ENCODE measurements around the gene THRAP3.

THRAP3 gene

GRCh38 chr1:36329817-36330216 is 105.6 kb downstream of the THRAP3 start:
- DNase-seq: no peak

GRCh38 chr1:36330940-36331339 is 106.7 kb downstream of the THRAP3 start:
- DNase-seq: no peak

GRCh38 chr1:36337830-36338229 is 113.6 kb downstream of the THRAP3 start:
- no peak for DNase-seq

DNA sequence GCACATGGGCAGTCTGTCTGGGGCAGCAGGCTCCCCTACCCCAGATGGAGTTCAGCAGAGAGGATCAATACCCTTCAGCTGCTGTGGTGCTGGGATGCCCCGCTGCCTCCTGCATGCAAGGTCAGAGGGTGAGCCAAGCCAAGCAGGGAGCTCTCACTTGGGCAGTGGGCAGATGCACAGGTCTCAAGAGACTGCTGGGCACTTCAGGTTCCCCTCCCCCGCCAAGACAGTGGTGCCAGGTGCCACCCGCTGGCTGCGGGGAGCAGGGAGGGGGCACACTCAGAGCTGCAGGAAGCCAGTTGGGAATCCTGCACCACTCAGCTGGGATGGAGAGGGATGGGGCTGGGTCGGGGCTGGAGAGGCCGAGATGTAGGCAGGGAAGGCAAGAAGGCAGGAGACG is 115.0 kb downstream of the THRAP3 start:
- DNase-seq: no peak

DNA sequence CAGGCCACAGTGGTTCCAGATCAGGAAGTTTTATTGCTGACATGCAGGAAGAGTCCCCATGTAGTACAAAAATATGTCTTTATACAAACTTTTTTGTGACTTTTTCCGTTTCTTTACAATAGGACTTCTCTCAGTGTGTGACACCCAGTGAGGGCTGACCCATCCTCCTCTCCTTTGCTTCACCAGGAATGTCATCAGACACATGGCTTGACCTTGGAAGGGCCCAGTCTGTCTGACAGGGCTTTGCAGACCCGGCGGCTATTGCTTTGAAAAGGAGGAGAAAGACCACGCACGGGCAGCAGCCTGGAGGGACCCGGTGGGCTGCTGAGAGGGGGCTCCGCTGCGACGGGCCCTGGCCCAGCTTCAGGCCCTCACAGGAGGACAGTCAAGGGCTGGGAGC is 115.4 kb downstream of the THRAP3 start:
- no peak for DNase-seq

GRCh38 chr1:36341626-36342320 is 117.5 kb downstream of the THRAP3 start:
- DNase-seq: no peak

GRCh38 chr1:36342426-36343185 is 118.4 kb downstream of the THRAP3 start:
- DNase-seq: no peak

DNA sequence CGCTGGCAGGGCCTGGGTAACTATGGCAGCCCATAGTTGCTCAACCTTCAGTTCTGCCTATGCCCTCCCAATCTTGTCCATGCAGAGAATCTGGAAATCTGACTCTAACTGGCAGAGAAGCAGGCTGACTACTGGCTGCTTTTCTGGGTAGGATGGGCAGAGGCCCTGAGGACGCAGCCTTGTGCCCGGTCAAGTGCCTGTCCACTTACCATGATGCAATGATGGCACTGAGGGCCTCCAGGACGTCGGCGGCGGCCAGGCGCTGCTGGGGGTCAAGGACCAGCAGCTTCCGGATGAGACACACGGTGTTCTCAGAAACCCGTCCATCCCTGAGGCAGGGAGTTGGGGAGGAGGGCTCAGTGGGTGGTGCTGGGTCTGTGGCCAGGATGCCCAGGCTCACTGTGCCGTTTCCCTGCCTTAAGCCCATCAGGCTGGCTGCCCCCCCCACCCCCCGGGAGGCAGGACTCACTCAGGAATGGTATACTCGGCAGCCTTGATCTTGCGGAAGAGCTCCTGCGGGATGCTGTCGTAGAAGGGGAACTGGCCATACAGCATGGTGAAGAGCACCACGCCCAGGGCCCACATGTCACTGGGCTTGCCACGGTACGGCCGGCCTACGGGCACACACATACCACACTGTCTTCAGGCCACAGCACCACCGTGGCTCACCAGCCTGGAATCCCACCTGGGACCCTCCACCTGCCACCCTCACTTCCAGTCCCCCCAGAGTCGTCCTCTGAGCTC is 119.6 kb downstream of the THRAP3 start:
- DNase-seq: no peak

- no peak for DNase-seq
These were observed 120.1 kb downstream of the THRAP3 start for GRCh38 chr1:36344395-36344680.

DNA sequence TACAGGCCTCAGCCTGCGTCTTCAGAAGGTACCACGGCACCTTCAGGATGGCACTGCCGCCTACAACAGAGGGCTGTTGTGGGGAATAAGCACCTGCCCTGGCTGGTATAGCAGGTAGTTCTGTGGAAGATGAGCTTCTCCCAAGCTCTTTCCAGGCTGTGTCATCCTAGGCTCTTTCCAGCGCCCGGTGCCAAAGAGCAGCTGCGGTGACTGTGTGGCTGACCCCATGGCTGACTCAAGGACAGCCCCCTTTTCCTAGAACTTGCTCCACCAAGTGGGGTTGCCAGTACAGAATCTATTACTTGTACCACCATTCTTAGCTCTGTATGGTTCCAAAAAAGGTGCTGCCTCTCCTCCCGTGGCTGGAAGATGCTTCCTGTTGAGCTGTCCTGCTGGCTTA is 121.1 kb downstream of the THRAP3 start:
- DNase-seq: no peak

GRCh38 chr1:36346741-36347370 is 122.6 kb downstream of the THRAP3 start:
- no peak for DNase-seq

GRCh38 chr1:36349241-36349671 is 125.0 kb downstream of the THRAP3 start:
- no peak for DNase-seq

GRCh38 chr1:36349839-36350238 is 125.6 kb downstream of the THRAP3 start:
- DNase-seq: no peak

- no peak for DNase-seq
These were observed 126.5 kb downstream of the THRAP3 start for GRCh38 chr1:36350659-36351226.

GRCh38 chr1:36351227-36351977 is 127.2 kb downstream of the THRAP3 start:
- DNase-seq: no peak

DNA sequence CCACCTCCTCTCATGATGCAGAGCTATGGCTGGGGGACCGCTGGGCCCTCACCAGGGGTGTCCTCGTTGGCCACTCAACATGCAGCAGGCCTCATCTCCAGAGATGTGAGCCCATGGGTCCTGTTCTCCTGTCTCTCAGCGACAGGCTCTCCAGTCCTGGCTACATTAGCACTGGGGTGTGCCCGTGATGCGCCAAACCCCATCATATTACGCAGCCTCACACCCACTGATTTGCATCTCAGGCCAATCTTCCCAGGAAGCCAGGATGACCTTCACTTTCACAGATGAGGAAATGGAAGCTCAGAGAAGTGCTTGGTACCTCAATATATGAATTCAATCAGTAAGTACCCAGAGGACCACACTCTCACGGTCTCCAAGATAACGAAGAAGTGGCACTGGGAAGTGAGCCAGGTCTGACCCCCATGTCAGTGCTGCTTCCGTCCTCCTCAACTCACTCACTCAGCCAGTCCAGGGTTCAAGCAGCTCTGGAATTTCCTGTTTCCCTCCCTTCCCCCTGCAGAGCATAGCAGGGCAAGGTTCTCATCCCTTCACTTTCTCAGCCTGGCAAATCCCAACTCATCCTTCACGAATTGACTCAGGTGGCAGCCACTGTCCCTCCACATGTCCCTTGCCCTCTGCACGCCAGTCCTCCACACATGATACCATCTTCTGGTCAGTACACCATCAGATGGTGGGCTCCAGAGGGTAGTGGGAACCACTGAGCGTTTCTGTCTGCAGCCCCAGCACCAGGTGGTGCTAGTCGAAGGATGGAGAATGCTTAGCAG is 128.1 kb downstream of the THRAP3 start:
- DNase-seq: no peak

GRCh38 chr1:36352910-36353878 is 129.0 kb downstream of the THRAP3 start:
- DNase-seq: no peak

DNA sequence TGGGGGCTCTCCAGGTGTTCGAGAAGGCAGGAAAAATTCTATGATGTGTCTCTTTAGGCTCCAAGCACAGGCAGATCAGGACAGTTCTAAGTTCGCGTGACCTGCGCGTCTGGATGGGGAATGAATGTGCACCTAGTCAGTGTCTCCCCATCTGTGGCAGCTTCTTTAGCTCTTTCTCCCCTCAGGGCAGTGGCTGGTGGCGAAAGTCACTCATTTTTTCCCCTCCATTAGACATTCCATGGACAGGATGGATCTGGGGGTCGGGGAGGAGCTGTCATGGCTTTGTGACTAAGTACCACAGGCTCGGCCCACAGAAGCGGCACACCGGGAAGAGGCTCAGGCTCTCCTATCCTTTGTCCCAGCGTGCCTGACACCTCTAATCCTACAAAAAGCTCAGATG is 130.2 kb downstream of the THRAP3 start:
- no peak for DNase-seq

Data from NCI-H446 (cell line).